Measurements from ENCODE around the gene DLGAP1.

- TF ChIP-seq CTCF (IDR thresholded peaks at IDR 0.05; ENCODE audit: insufficient read depth, low read length, poor library complexity, severe bottlenecking) (no peak), EZH2phosphoT487 (conservative IDR thresholded peaks at IDR 0.05; ENCODE audit: low read length) (no peak)
These were observed 846.6 kb downstream of the DLGAP1 start for GRCh38 chr18:3608488-3608887.
